ENCODE data around the gene NCK2. TPM values are rescaled to one million over a fixed set of nuclear protein-coding genes. Genes with fewer than 3 reads are reported as not detected.

The NCK2 gene
- total and polyA plus RNA-seq, 9 donors, result 43.1 to 89.3 (median 78.8) TPM

- peaks cover 26% of the 10 kb centered on the region for H3K4me1 ChIP-seq (ENCODE audit: control insufficient read depth, insufficient read depth, low read length)
- H3K9me3 ChIP-seq (replicated peaks; ENCODE audit: control insufficient read depth, low read depth, low read length), result no peaks in the 10 kb centered on the region
- 90% methylated on average over 2 of the region's 8 CpGs for WGBS (ENCODE audit: insufficient coverage)
- H3K4me3 ChIP-seq (ENCODE audit: low read length), result no peak overlapping the region
- H3K27me3 ChIP-seq (ENCODE audit: control insufficient read depth, insufficient read depth, low read length), result no peaks in the 10 kb centered on the region
- peaks cover 2% of the 10 kb centered on the region for H3K36me3 ChIP-seq (ENCODE audit: control insufficient read depth, insufficient read depth, low read length)
- no peak for DNase-seq
- H3K27ac ChIP-seq (ENCODE audit: low read length), result no peak overlapping the region
Observed at GRCh38 chr2:105806996-105807395, 62.3 kb downstream of the NCK2 start.

- no peak for DNase-seq
- H3K4me1 ChIP-seq (ENCODE audit: control insufficient read depth, insufficient read depth, low read length), result peaks cover 35% of the 10 kb centered on the region
- H3K9me3 ChIP-seq (replicated peaks; ENCODE audit: control insufficient read depth, low read depth, low read length), result no peaks in the 10 kb centered on the region
- no peak overlapping the region for H3K4me3 ChIP-seq (ENCODE audit: low read length)
- WGBS (ENCODE audit: insufficient coverage), result 84% methylated on average over 8 of the region's 8 CpGs
- H3K27ac ChIP-seq (ENCODE audit: low read length), result no peak overlapping the region
- H3K36me3 ChIP-seq (ENCODE audit: control insufficient read depth, insufficient read depth, low read length), result peaks cover 2% of the 10 kb centered on the region
- H3K27me3 ChIP-seq (ENCODE audit: control insufficient read depth, insufficient read depth, low read length), result no peaks in the 10 kb centered on the region
Observed at GRCh38 chr2:105808423-105809096, 63.8 kb downstream of the NCK2 start.

GRCh38 chr2:105809097-105809473, 64.4 kb downstream of the NCK2 start:
- Histone ChIP-seq H3K4me1 (ENCODE audit: control insufficient read depth, insufficient read depth, low read length) (peaks cover 35% of the 10 kb centered on the region), H3K27me3 (ENCODE audit: control insufficient read depth, insufficient read depth, low read length) (no peaks in the 10 kb centered on the region), H3K27ac (ENCODE audit: low read length) (no peak overlapping the region), H3K36me3 (ENCODE audit: control insufficient read depth, insufficient read depth, low read length) (peaks cover 2% of the 10 kb centered on the region), H3K9me3 (replicated peaks; ENCODE audit: control insufficient read depth, low read depth, low read length) (no peaks in the 10 kb centered on the region), H3K4me3 (ENCODE audit: low read length) (no peak overlapping the region)
- WGBS (ENCODE audit: insufficient coverage), result 94% methylated on average over 3 of the region's 4 CpGs
- DNase-seq, result no peak

GRCh38 chr2:105809723-105810122, 65.0 kb downstream of the NCK2 start:
- H3K27me3 ChIP-seq (ENCODE audit: control insufficient read depth, insufficient read depth, low read length), result no peaks in the 10 kb centered on the region
- H3K27ac ChIP-seq (ENCODE audit: low read length), result no peak overlapping the region
- 80% methylated on average over 2 of the region's 3 CpGs for WGBS (ENCODE audit: insufficient coverage)
- no peak overlapping the region for H3K4me3 ChIP-seq (ENCODE audit: low read length)
- peaks cover 38% of the 10 kb centered on the region for H3K4me1 ChIP-seq (ENCODE audit: control insufficient read depth, insufficient read depth, low read length)
- no peaks in the 10 kb centered on the region for H3K9me3 ChIP-seq (replicated peaks; ENCODE audit: control insufficient read depth, low read depth, low read length)
- peaks cover 2% of the 10 kb centered on the region for H3K36me3 ChIP-seq (ENCODE audit: control insufficient read depth, insufficient read depth, low read length)
- no peak for DNase-seq

GRCh38 chr2:105812180-105813044, 67.7 kb downstream of the NCK2 start:
- Histone ChIP-seq H3K4me3 (ENCODE audit: low read length) (no peak overlapping the region), H3K9me3 (replicated peaks; ENCODE audit: control insufficient read depth, low read depth, low read length) (no peaks in the 10 kb centered on the region), H3K27me3 (ENCODE audit: control insufficient read depth, insufficient read depth, low read length) (no peaks in the 10 kb centered on the region), H3K4me1 (ENCODE audit: control insufficient read depth, insufficient read depth, low read length) (peaks cover 36% of the 10 kb centered on the region), H3K36me3 (ENCODE audit: control insufficient read depth, insufficient read depth, low read length) (peaks cover 7% of the 10 kb centered on the region), H3K27ac (ENCODE audit: low read length) (peak overlapping the region; percentile 1)
- peak; percentile 67 for DNase-seq
- 62% methylated on average over 11 of the region's 12 CpGs for WGBS (ENCODE audit: insufficient coverage)

GRCh38 chr2:105813045-105813315, 68.3 kb downstream of the NCK2 start:
- 100% methylated on average over 1 of the region's 4 CpGs for WGBS (ENCODE audit: insufficient coverage)
- Histone ChIP-seq H3K9me3 (replicated peaks; ENCODE audit: control insufficient read depth, low read depth, low read length) (no peaks in the 10 kb centered on the region), H3K27ac (ENCODE audit: low read length) (no peak overlapping the region), H3K36me3 (ENCODE audit: control insufficient read depth, insufficient read depth, low read length) (peaks cover 7% of the 10 kb centered on the region), H3K27me3 (ENCODE audit: control insufficient read depth, insufficient read depth, low read length) (no peaks in the 10 kb centered on the region), H3K4me1 (ENCODE audit: control insufficient read depth, insufficient read depth, low read length) (peaks cover 36% of the 10 kb centered on the region), H3K4me3 (ENCODE audit: low read length) (no peak overlapping the region)
- DNase-seq, result no peak

- H3K36me3 ChIP-seq (ENCODE audit: control insufficient read depth, insufficient read depth, low read length), result peaks cover 7% of the 10 kb centered on the region
- DNase-seq, result no peak
- peaks cover 36% of the 10 kb centered on the region for H3K4me1 ChIP-seq (ENCODE audit: control insufficient read depth, insufficient read depth, low read length)
- no peaks in the 10 kb centered on the region for H3K27me3 ChIP-seq (ENCODE audit: control insufficient read depth, insufficient read depth, low read length)
- H3K27ac ChIP-seq (ENCODE audit: low read length), result no peak overlapping the region
- H3K9me3 ChIP-seq (replicated peaks; ENCODE audit: control insufficient read depth, low read depth, low read length), result no peaks in the 10 kb centered on the region
- H3K4me3 ChIP-seq (ENCODE audit: low read length), result no peak overlapping the region
- WGBS (ENCODE audit: insufficient coverage), result 83% methylated on average over 5 of the region's 5 CpGs
Observed at GRCh38 chr2:105813405-105813804, 68.7 kb downstream of the NCK2 start.

- Histone ChIP-seq H3K4me3 (ENCODE audit: low read length) (no peak overlapping the region), H3K36me3 (ENCODE audit: control insufficient read depth, insufficient read depth, low read length) (peaks cover 10% of the 10 kb centered on the region), H3K4me1 (ENCODE audit: control insufficient read depth, insufficient read depth, low read length) (peaks cover 36% of the 10 kb centered on the region), H3K27me3 (ENCODE audit: control insufficient read depth, insufficient read depth, low read length) (no peaks in the 10 kb centered on the region), H3K9me3 (replicated peaks; ENCODE audit: control insufficient read depth, low read depth, low read length) (no peaks in the 10 kb centered on the region), H3K27ac (ENCODE audit: low read length) (no peak overlapping the region)
- peak; percentile 44 for DNase-seq
- 61% methylated on average over 4 of the region's 9 CpGs for WGBS (ENCODE audit: insufficient coverage)
Observed at GRCh38 chr2:105814291-105814940, 69.7 kb downstream of the NCK2 start.

- no peak overlapping the region for H3K27ac ChIP-seq (ENCODE audit: low read length)
- H3K9me3 ChIP-seq (replicated peaks; ENCODE audit: control insufficient read depth, low read depth, low read length), result no peaks in the 10 kb centered on the region
- no peak for DNase-seq
- H3K36me3 ChIP-seq (ENCODE audit: control insufficient read depth, insufficient read depth, low read length), result peaks cover 12% of the 10 kb centered on the region
- WGBS (ENCODE audit: insufficient coverage), result 88% methylated on average over 6 of the region's 7 CpGs
- H3K4me1 ChIP-seq (ENCODE audit: control insufficient read depth, insufficient read depth, low read length), result peaks cover 35% of the 10 kb centered on the region
- no peak overlapping the region for H3K4me3 ChIP-seq (ENCODE audit: low read length)
- no peaks in the 10 kb centered on the region for H3K27me3 ChIP-seq (ENCODE audit: control insufficient read depth, insufficient read depth, low read length)
Observed at GRCh38 chr2:105815401-105815800, 70.7 kb downstream of the NCK2 start.

GRCh38 chr2:105820151-105820550, 75.4 kb downstream of the NCK2 start:
- DNase-seq, result no peak
- no peaks in the 10 kb centered on the region for H3K9me3 ChIP-seq (replicated peaks; ENCODE audit: control insufficient read depth, low read depth, low read length)
- H3K27me3 ChIP-seq (ENCODE audit: control insufficient read depth, insufficient read depth, low read length), result no peaks in the 10 kb centered on the region
- peaks cover 24% of the 10 kb centered on the region for H3K36me3 ChIP-seq (ENCODE audit: control insufficient read depth, insufficient read depth, low read length)
- 78% methylated on average over 8 of the region's 8 CpGs for WGBS (ENCODE audit: insufficient coverage)
- H3K4me3 ChIP-seq (ENCODE audit: low read length), result no peak overlapping the region
- H3K27ac ChIP-seq (ENCODE audit: low read length), result no peak overlapping the region
- peaks cover 25% of the 10 kb centered on the region for H3K4me1 ChIP-seq (ENCODE audit: control insufficient read depth, insufficient read depth, low read length)

All from muscle of leg (tissue), 11 donors.